Activated CD4-positive, alpha-beta T cell treated with anti-CD3 and anti-CD28 coated beads for 48 hours (primary cell): ENCODE data around the gene ZIC2.
"Not testable (repeated sequence)": the region's sequence is repeated elsewhere in the genome, so short reads cannot be mapped to it uniquely, and the experiment has no call there.

Experiments used
- DNase-seq: peaks from one replicate; pipeline ENCODE4 v3.0.0-alpha.2; 2020

Gene ZIC2

DNA sequence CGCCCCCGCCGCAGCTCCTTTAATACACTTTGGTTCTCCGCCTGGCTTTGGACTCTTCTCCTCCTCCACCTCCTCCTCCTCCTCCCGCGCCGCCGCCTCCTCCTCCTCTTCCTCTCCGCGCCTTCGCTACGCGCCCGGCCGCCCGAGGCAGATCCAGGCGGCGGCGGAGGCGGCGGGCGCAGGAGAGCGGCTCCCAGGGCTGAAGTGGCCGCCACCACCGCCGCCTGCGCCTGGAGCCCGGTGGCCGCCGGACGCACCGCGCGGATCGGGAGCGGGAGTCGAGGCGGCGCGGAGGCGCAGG lies at the start of gene ZIC2:
ZIC2 (plus strand) TSS at position 50 of the 301 bp plus-strand sequence. CDS start 281 bp downstream, outside the sequence.
- DNase-seq: no peak

DNA sequence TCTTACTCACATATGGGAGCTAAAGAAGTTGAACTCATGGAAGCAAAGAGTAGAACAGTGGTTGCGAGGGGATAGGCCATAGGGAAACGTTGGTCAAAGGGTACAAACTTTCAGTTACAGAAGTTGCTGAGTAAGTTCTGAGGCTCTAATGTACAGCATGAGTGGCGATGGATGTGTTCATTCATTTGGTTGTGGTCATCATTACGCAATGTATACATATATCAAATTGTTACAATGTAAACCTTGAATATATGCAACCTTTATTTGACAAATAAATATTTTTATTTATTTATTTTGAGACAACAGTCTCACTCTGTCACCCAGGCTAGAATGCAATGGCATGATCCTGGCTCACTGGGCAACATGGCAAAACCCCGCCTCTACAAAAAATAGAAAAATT lies 48.7 kb upstream of the ZIC2 start:
- DNase-seq: no peak

DNA sequence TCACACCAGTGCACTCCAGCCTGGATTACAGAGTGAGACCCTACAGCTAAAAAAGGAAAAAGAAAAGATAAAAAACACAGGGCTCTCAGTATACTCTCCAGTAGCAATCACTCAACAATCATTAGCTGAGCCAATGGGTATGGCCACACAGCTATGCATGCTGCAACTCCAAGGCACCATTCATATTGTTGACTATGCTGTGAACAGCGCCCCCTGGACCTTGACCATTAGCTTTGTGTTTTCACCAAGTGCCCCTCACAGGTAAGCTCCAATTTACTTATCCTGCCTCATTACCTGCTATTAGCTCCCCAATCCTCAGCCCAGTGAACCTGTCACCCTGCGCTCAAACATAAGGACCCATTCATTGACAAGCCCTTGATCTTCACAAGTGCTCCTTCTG lies 45.8 kb upstream of the ZIC2 start:
- no peak for DNase-seq

DNA sequence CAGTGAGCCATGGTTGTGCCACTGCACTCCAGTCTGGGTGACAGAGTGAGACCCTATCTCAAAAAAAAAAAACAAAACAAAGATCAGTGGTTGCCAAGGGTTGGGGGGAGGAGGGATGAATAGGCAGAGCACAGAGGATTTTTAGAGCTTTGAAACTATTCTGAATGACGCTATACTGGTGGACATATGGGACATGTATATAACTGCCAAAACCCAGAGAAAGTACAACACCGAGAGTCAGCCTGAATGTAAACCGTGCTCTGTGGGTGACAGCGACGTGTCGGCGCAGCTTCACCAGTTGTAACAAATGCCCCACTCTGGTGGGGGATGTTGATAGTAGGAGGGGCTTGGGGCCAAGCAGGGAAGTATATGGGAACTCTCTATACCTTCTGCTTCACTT lies 42.9 kb upstream of the ZIC2 start:
- no peak for DNase-seq

DNA sequence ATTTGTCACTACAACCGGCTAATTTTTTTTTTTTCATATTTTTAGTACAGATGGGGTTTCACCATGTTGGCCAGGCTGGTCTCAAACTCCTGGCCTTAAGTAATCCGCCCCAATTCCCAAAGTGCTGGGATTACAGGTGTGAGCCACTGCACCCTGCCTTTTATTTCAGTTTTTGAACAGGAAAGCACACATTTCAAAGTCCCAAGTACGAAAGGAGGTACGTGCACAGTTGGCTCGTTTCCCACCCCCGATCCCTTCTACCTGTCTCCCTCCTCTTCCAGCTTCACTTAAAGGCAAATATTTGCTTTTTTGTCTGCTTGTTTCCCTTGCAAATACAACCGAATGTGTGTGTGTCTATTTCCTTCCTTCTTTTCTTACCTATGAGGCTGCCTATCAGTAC lies 40.5 kb upstream of the ZIC2 start:
- no peak for DNase-seq

DNA sequence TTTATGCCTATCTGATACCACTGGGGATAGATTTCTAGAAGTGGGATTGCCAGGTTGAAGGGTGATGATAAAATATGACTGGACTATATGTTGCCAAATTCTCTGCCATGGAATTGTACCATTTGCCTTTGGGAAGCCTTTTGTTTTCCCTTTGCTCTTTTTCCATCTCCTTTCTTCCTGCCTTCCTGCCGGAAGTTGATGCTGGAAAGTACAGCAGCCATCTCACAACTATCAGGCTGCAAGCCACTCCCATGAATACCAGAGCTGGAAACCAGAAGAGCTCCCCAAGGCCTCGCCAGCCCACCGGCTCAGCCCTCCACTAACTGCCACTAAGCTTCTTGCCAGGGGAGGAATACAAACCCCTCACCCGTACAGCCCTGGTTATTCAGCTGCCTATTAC lies 39.7 kb upstream of the ZIC2 start:
- no peak for DNase-seq

DNA sequence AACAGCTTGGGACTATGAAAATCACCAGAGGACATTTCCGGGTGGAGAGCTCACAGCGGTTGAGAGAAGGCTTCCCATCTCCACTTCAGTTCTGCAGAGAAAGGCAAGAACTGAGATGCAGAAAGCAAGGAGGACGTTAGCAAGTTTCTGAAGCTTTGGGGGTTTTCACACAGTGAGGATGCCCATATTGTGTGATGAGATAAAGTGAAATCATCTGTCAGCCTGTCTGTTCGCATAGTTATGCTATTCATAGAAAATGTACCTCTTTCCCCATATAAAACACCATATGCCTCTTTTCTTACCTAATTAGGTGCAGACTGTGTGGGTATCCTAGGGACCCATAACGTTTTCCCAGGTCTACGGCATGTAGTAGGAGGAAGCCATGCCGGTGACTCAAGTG lies 37.5 kb upstream of the ZIC2 start:
- DNase-seq: no peak

DNA sequence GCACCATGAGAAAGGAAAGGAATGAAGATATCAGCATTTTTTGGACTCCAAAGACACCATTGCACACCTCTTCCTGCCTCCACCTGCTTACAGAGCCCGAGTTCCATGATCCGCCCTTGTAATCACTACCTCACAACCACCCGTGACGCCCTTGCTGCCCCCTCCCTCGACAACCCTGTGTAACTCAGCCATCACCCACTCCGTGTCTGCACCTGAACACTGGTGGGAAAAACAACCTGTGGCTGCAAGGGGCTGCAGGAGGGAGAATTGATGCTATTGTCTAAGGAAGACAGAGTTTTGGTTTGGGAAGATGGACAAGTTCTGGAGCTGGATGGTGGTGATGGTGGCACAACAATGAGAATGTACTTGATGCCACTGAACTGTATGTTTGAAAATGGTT lies 37.0 kb upstream of the ZIC2 start:
- DNase-seq: no peak

DNA sequence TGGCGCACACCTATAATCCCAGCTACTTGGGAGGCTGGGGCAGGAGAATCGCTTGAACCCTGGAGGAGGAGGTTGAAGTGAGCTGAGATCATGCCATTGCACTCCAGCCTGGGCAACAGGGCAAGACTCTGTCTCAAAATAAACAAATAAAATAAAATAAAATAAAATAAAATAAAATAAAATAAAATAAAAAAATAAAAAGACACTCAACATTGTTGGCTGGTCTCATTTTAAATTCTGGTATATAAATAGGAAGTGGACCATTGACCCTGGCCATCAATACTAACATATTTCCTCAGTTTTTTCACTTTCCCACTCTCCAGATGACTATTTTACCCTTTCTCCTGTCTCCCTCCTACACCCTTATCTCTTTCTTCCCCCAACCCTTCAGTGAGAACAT lies 36.1 kb upstream of the ZIC2 start:
- not testable (repeated sequence) for DNase-seq

DNA sequence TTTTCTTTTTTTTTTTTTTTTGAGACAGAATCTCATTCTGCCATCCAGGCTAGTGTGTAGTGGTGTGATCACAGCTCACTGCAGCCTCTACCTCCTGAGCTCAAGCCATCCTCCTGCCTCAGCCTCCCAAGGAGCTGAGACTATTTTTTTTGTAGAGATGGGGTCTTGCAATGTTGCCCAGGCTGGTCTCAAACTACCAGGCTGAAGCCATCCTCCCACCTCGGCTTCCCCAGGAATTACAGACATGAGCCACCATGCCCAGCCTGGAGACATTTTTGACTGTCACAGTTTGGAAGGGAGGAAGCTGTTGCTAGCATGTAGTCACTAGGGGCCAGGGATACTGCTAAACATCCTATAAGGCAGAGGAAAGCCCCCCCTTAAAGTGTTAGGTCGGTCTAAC lies 33.9 kb upstream of the ZIC2 start:
- DNase-seq: no peak

DNA sequence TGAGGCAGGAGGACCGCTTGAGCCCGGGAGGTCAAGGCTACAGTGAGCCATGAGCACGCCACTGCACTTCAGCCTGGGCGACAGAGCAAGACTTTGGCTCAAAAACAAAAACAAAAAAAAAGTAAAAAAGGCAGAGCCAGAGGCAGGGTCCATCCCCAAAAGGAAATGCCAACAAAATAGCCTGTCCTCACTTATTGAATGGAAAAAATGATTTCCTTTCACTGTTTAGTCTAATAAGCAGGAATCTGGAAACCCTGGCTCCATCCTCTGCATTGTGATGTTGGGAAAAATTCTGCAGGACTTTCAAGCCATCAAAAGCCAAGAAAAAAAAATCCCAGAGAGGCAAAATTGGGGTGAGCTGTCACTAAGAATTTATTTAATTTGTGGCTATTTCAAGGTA lies 33.2 kb upstream of the ZIC2 start:
- no peak for DNase-seq

DNA sequence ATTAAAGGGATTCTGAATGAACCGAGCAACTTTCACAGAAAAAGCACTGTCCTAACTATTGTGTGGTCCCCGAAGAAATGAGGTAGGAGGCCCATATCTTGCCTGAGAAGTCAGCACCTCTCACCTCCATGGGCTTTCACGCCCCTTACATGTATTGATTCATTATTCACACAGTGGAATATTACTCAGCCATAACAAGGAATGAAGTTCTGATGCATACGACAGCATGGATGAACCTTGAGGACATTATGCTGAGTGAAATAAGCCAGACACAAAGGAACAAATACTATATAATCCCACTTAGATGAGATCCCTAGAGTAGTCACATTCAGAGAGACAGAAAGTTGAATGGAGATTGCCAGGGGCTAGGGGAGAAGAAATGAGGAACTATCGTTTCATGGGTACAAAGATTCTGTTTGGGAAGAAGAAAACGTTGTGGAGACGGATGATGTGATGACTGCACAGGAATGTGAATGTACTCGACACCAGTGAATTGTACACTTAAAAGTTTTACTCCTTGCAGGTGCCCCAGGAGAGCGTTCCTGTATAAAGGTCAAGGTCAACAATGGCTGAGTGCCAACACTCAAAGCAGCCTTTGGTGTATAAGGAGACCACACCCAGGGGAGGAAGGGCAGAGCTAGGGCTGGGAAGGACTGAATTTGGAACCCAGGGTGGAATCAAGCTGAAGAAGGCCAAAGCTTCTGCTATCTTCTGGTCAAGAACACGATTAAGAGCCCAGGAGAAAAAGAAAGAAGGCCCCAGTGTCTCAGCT lies 32.5 kb upstream of the ZIC2 start:
- no peak for DNase-seq

DNA sequence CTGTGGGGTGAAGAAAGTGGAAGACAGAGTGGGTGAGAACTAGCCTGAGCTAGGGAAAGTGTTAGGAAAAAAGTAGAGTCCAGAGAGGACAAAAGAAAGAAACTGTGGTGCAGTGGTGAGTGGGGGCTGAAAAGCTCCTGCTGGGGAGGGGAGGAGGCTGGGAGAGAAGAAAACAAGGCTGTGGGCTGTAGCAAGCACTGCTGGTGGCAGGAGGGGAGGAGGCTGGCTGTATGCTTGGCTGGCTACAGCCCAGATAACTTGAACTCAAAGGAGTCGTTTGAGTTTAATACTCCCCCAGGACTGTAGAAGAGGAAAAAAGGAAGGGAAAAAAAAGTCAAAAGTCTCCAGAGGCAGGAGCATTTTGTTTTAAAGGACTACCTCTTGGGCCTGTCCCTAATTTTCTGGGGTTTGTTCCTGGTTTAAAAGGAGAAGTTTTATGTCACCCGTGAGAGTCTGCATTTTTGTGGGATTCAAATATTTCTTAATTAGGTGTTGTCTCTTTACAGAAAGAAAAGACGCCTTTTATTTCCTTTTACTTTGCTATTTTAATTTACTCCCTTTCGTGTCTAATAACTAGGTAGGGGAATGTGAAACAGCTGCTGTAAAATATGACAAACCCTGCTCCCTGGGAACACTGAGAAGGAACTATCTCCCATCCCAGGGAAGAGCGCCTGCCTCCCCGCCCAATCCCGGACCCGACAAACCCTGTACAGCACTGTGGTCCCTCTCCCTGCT lies 31.7 kb upstream of the ZIC2 start:
- DNase-seq: no peak

DNA sequence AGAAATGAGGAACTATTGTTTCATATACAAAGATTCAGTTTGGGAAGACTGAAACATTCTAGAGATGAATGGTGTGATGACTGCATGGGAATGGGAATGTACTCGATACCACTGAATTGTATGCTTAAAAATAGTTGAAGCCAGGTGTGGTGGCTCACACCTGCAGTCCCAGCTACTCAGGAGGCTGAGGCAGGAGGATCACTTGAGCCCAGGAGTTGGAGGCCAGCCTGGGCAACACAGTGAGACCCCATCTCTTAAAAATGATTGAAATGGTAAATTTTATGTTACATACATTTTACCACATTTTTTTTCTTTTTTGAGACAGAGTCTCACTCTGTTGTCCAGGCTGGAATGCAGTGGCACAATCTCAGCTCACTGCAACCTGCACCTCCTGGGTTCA lies 29.9 kb upstream of the ZIC2 start:
- not testable (repeated sequence) for DNase-seq

DNA sequence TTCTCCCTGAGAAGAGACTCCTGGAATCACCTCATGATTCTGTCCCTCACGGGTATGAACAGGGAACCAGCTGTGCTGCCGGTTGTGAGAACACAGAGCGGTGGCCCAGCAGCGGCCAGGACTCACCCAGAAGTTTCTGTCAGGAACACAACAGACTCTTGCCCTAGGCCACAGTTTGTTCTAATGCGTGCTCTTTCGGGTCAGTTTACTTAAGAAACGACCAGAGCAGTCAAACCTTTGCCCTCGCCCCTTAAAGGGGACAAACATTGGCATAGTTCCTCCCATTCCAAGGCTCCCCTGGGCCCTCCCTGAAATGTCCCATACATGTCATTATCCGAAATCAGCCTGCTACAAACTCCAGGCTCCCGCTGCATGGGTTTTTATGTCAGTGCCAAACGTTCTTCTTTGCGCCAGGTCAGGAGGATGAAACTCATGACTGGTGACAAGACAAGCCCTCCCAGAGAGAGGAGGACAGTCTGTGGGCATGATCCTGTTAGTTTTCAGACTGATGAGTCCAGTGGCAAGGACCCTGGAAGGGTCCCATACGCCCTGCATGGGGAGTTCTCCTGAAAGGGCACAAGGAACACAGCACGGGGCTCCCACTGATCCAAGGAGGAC lies 28.3 kb upstream of the ZIC2 start:
- no peak for DNase-seq

DNA sequence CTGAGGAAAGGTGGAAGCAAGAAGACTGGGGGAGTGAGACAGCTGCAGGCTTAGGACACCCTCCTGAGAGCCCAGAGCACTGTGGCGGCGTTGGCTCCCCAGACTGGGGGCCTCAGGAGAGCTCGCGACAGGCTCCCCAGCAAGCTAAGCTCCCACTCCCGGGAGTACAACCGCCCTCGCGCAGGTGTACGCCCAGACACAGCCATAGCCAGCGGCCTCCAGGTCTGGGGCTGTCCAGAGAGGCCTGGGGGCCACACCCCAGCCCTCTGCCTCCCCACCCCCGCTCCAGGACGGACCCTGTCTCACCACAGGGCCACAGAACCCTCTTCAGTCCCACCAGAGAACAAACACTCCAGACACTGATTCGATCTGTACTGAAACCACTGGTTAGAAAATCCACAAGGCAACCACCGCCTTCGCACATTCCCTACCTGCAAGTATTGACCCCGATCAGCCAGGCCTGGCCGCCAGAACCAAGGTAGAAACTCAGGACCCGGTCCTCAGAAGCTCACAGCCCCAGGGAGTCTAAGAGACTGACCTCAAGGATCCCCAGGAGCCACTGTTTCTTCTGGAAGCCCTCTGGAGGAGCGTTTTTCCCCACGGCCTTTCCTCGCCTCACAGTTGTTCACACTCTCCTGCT lies 26.4 kb upstream of the ZIC2 start:
- no peak for DNase-seq

DNA sequence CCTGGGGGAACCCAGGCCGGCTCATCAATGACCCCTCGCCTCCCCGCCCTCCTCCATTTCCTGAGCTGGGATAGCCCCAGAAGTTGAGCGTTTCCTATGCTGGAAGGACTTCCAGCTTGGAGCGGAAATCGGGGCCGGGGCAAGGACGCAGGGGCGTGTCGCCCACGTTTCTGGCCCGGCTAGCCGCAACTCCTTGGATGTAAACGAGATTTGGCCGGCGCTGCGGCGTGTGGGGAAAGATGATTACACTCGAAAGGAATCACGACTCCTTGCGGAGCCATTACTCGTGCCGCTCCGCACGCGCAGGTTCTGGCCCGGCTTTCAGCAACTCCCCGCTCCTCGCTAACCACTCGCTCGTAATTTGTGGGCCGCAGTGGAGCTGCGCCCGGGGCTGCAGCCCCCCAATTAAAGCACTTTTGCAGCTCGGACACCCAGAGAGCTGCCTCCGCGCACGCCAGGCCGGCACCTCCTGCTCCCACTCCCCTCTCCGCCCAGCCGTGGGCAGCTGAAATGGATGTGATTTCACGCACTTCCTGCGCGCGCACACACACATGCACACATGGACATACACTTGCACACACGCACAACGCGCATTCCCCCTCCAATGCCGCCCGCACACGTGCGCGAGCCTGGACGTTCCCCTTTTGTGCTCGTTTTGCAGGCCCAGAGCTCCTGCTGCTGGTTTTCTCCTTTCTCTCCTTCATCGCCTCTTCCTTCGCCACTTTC lies 25.7 kb upstream of the ZIC2 start:
- DNase-seq: no peak

DNA sequence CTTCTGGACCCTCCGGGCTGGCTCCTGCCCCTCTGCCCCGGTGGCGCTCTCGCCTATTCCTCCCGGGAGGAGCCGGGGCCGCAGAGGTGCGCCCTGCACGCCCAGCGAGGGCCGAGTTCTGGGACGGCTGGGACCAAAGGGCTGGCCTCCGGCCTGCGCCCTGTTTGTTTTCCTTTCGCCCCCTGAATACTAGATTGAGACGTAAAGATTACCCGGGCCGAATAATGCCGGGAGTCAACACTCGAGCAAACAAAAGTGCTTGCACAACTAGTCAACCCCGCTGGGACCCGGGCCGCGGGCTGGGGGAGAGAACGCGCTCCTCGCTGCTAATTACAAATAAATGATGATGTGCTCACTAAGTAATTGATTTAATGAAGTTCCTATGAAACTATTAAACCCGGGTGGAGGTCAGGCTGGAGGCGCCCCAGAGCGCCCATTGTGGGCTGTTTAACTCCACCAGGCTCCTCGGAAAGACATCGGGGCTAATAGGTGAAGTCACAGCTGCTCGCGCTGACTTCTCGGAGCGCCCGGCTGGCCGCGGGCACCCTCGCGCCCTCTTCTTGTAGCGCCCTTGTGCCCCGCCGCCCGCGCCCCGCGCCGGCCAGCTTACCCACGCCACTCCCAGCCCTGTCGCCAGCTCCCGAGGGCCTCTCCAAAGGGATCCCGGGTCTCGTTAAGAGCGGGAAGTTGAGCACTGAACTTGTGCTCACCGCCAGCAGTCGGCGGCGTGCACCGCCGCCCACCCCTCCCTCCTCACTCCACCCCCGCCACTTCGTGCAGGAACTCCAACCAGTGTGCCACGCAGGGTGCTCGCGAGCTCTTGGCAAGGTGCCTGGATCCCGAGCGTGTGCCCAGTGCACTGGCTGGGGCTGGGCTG lies 24.9 kb upstream of the ZIC2 start:
- no peak for DNase-seq

DNA sequence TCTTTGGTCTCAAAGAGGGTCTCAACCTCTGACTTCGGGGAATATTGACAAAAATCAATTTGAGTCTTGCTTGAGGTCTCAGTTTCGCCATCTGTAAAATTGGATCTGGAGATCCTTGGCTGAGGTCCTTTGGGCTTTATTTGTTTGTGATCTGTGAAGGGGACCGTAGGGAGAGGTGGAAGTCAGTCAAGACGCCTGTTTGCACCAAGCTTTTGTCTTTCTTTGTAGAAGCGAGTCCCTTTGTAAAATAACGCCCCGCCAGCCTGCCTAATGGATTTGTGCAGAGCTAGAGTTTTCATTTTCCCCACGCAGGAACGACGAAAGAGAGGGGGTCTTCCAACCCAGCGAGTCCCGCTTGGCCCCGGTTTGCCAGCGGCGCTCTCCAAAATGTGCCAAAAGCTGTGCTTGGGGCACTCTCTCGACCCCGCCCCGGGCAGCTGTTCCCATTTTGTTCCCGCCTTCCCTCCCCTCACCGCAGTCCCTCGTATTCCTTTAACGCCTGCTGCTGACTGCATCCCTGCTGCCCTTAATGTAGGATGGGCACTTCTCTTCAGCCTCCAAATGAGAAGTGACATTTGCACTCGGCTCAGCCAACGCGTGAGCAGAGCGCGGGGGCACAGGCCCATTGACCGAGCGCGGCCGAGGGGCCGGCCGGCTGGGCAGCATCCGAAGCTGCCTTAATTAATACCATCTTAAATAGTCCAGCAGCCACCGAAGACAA lies 23.0 kb upstream of the ZIC2 start:
- no peak for DNase-seq

DNA sequence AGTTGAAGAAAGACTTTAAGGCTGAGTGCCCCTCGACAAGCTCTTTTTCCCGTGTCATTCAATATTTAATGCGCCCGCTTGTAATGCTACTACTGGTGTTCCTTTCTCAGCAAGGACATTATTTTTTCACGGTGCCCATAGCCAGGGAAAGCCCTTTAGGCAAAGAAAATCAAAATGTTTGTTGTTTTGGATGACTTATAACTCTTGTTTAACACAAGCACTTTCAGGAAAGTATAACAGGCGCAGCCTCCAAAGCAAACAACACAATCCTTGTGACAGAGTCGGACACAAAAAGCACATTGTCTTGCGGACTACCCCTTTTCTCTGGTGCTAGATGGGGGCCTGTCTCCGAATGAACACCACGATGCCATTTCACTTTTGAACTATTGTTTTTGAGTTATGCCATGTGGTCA lies 22.5 kb upstream of the ZIC2 start:
- DNase-seq: no peak

DNA sequence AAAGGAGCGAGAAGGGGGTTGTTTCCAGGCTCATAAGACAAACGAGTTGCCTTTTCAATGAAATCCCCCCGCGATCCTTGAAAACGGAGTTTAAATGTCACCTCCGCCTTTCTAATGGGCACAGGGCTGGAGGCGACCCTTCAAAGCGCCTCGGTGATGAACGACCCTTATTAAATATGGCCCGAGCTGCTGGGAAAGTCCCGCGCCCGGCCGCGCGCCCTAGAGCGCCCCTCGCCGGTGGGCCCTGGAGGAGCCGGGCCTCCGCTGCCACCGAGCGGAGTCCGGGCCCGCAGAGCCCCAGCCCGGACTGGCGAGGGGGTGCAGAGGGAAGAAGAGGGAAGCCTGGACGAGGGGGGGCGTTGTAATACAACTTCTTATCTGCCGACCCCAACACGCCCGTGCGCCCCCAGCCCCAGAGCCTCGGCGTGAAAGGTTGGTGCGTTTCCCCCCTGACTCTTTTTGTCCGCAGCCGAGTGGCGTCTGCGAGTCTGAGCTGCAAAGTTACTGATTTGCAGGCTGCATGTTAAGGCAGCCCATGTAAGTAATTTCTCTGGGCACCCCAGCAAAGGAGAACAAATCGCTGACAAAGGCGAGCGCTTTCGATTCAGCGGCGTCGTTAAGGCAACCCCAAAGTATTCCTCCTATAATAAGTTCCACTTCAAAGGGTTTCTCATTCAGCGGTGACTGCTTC lies 21.9 kb upstream of the ZIC2 start:
- peak; percentile 12 for DNase-seq
